ENCODE measurements around the gene TECPR1.

GRCh38 chr7:98236355-98237185, 15.5 kb downstream of the TECPR1 start:
- TF ChIP-seq HOXA7 (CRISPR knock-in tag; IDR thresholded peaks at IDR 0.05) (no peak), POLR2AphosphoS2 (conservative IDR thresholded peaks at IDR 0.05; ENCODE audit: low read length) (no peak), RAD21 (conservative IDR thresholded peaks at IDR 0.05 in 1 of 2, IDR thresholded peaks at IDR 0.05 in 1 of 2) (no peak), POLR2A (IDR thresholded peaks at IDR 0.05; ENCODE audit: low read length) (no peak), JUNB (IDR thresholded peaks at IDR 0.05) (no peak), PBX3 (IDR thresholded peaks at IDR 0.05) (no peak), BHLHE40 (IDR thresholded peaks at IDR 0.05; ENCODE audit: low read depth, low read length) (no peak), REST (IDR thresholded peaks at IDR 0.05) (no peak), EHMT2 (IDR thresholded peaks at IDR 0.05; ENCODE audit: low read depth) (no peak), MAFK (IDR thresholded peaks at IDR 0.05; ENCODE audit: partially characterized antibody) (no peak)
- TF ChIP-seq, protein P1, sequence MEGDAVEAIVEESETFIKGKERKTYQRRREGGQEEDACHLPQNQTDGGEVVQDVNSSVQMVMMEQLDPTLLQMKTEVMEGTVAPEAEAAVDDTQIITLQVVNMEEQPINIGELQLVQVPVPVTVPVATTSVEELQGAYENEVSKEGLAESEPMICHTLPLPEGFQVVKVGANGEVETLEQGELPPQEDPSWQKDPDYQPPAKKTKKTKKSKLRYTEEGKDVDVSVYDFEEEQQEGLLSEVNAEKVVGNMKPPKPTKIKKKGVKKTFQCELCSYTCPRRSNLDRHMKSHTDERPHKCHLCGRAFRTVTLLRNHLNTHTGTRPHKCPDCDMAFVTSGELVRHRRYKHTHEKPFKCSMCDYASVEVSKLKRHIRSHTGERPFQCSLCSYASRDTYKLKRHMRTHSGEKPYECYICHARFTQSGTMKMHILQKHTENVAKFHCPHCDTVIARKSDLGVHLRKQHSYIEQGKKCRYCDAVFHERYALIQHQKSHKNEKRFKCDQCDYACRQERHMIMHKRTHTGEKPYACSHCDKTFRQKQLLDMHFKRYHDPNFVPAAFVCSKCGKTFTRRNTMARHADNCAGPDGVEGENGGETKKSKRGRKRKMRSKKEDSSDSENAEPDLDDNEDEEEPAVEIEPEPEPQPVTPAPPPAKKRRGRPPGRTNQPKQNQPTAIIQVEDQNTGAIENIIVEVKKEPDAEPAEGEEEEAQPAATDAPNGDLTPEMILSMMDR (IDR thresholded peaks at IDR 0.05), result no peak
- TF ChIP-seq, protein P2, sequence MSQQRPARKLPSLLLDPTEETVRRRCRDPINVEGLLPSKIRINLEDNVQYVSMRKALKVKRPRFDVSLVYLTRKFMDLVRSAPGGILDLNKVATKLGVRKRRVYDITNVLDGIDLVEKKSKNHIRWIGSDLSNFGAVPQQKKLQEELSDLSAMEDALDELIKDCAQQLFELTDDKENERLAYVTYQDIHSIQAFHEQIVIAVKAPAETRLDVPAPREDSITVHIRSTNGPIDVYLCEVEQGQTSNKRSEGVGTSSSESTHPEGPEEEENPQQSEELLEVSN (IDR thresholded peaks at IDR 0.05; ENCODE audit: borderline replicate concordance, low read depth), result no peak
